H1 (cell line): Measurements from ENCODE around the gene TRPM6. TPM values are rescaled to one million over a fixed set of nuclear protein-coding genes. Genes with fewer than 3 reads are reported as not detected.

ENCODE experiments used
- NANOG ChIP-seq: IDR thresholded peaks from 2 replicates; pipeline ENCODE4 v1.6.1; 2011; ENCODE audit warnings: low read length, low read depth, mild to moderate bottlenecking, inconsistent platforms; ENCODE audit not compliant: insufficient read depth, poor library complexity, severe bottlenecking
- RAD21 ChIP-seq, 2 experiments: IDR thresholded peaks in 1 of 2; conservative IDR thresholded peaks in 1 of 2; 2 replicates each; pipeline ENCODE4 v1.6.1; 2011; ENCODE audit warnings: low read depth in 2 of 2, low read length in 2 of 2, improper control_type of control experiment in 1 of 2, inconsistent platforms in 1 of 2, mild to moderate bottlenecking in 1 of 2, moderate library complexity in 1 of 2
- RNF2 ChIP-seq: fragments of 200-900, 300-1000 bp; sonication (generic); IDR thresholded peaks from 2 replicates; pipeline ENCODE4 v1.7.1; 2016; ENCODE audit warnings: borderline replicate concordance, low read depth, mild to moderate bottlenecking, antibody characterized with exemption, low read length; ENCODE audit not compliant: poor library complexity, severe bottlenecking; ENCODE audit errors: missing control alignments
- TBP ChIP-seq: IDR thresholded peaks from 2 replicates; pipeline ENCODE4 v1.6.1; 2011; ENCODE audit warnings: low read depth, low read length, improper control_type of control experiment
- TEAD4 ChIP-seq: IDR thresholded peaks from 2 replicates; pipeline ENCODE4 v1.6.1; 2012; ENCODE audit warnings: low read depth, low read length, inconsistent platforms, mixed read lengths
- USF2 ChIP-seq: IDR thresholded peaks from 2 replicates; pipeline ENCODE4 v1.6.1; 2011; ENCODE audit warnings: low read length, improper control_type of control experiment
- polyA plus RNA-seq, 7 experiments: library from polyadenylated mRNA; depleted of rRNA in 3 of 7; stranded (reverse) in 5 of 7; unstranded in 2 of 7; fragments of >200 nt in 5 of 7; fragments of 200-250 nt in 2 of 7; gene quantifications; 1 replicate in 5 of 7; 2 replicates in 1 of 7; 4 replicates in 1 of 7; pipeline versions ENCODE4 v1.2.1 to v1.2.3, GENCODE V29; 2011 to 2013; ENCODE audit warnings: missing spikeins in 2 of 7, mixed read lengths in 2 of 7
- total RNA-seq: library from RNA; stranded (reverse); fragmentation: NEBNext Ultra II Directional; extraction: Animal tissue kit (Norgen Biotek cat#: 25700); gene quantifications from 2 replicates; pipeline ENCODE4 v1.2.1, GENCODE V29; 2021
- TF ChIP-seq, protein P1 (sequence below): IDR thresholded peaks from 2 replicates; pipeline ENCODE4 v1.6.1; 2012; ENCODE audit warnings: low read length, inconsistent platforms
- TF ChIP-seq, protein P2 (sequence below), 3 experiments: IDR thresholded peaks; 1 replicate in 2 of 3; 2 replicates in 1 of 3; pipeline versions ENCODE4 v1.5.1 to v1.6.1; 2011; ENCODE audit warnings: low read length in 3 of 3, mild to moderate bottlenecking in 3 of 3, inconsistent platforms in 2 of 3, low read depth in 1 of 3, moderate library complexity in 1 of 3; ENCODE audit not compliant: insufficient read depth in 1 of 3; ENCODE audit errors: control extremely low read depth in 1 of 3

The TRPM6 gene
- total and polyA plus RNA-seq, 2 of the 8 experiments (the other 6 are each of a cell fraction or from before 2014, with no cell fraction given): 0.45 to 1.5 TPM

GRCh38 chr9:74770508-74771261 lies 117.0 kb downstream of the TRPM6 start (continued):
- TF ChIP-seq RAD21 (IDR thresholded peaks at IDR 0.05 in 1 of 2, conservative IDR thresholded peaks at IDR 0.05 in 1 of 2; ENCODE audit: low read depth in 2 of 2, low read length in 2 of 2) (peak; percentile 53 to 58), USF2 (peak; percentile 53), TEAD4 (no peak), RNF2 (no peak), TBP (no peak; the same call in 1 of the 2 replicates), NANOG (no peak)
- TF ChIP-seq, protein P1, sequence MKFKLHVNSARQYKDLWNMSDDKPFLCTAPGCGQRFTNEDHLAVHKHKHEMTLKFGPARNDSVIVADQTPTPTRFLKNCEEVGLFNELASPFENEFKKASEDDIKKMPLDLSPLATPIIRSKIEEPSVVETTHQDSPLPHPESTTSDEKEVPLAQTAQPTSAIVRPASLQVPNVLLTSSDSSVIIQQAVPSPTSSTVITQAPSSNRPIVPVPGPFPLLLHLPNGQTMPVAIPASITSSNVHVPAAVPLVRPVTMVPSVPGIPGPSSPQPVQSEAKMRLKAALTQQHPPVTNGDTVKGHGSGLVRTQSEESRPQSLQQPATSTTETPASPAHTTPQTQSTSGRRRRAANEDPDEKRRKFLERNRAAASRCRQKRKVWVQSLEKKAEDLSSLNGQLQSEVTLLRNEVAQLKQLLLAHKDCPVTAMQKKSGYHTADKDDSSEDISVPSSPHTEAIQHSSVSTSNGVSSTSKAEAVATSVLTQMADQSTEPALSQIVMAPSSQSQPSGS: no peak
- TF ChIP-seq, protein P2, sequence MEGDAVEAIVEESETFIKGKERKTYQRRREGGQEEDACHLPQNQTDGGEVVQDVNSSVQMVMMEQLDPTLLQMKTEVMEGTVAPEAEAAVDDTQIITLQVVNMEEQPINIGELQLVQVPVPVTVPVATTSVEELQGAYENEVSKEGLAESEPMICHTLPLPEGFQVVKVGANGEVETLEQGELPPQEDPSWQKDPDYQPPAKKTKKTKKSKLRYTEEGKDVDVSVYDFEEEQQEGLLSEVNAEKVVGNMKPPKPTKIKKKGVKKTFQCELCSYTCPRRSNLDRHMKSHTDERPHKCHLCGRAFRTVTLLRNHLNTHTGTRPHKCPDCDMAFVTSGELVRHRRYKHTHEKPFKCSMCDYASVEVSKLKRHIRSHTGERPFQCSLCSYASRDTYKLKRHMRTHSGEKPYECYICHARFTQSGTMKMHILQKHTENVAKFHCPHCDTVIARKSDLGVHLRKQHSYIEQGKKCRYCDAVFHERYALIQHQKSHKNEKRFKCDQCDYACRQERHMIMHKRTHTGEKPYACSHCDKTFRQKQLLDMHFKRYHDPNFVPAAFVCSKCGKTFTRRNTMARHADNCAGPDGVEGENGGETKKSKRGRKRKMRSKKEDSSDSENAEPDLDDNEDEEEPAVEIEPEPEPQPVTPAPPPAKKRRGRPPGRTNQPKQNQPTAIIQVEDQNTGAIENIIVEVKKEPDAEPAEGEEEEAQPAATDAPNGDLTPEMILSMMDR (IDR thresholded peaks at IDR 0.05; ENCODE audit: control extremely low read depth in 1 of 3, insufficient read depth in 1 of 3, low read depth in 1 of 3, low read length in 3 of 3): peak; percentile 79 to 99 (median 99)
- TF ChIP-seq, all 59 proteins: peak for 7
